ENCODE results near the gene ALDH4A1. TPM values are rescaled to one million over a fixed set of nuclear protein-coding genes. Genes with fewer than 3 reads are reported as not detected.

Gene ALDH4A1
- total and polyA plus RNA-seq, 9 of the 15 experiments (the other 6 are each of a cell fraction or from before 2014, with no cell fraction given) = 0.27 to 31.4 (median 16.6) TPM

GRCh38 chr1:18927082-18927653 is 24.8 kb upstream of the ALDH4A1 start (continued):
- TF ChIP-seq TEAD2 (tag; IDR thresholded peaks at IDR 0.05) = no peak
- TF ChIP-seq FOXM1 (IDR thresholded peaks at IDR 0.05; ENCODE audit: low read depth) = no peak
- TF ChIP-seq FOXM1 (CRISPR knock-in tag; IDR thresholded peaks at IDR 0.05; ENCODE audit: low read depth) = 0 out of 2 replicates have a peak, but pooled peaks have one; percentile 5
- peak; percentile 24; the same call in 1 of the 2 replicates for TF ChIP-seq ZNF740 (CRISPR knock-in tag; IDR thresholded peaks at IDR 0.05)
- no peak for TF ChIP-seq ZNF740 (tag; IDR thresholded peaks at IDR 0.05)
- 0 out of 2 replicates have a peak, but pooled peaks have one; percentile 28 for TF ChIP-seq ZNF263 (CRISPR knock-in tag; IDR thresholded peaks at IDR 0.05; ENCODE audit: borderline replicate concordance)
- no peak for TF ChIP-seq ZNF609 (CRISPR knock-in tag; IDR thresholded peaks at IDR 0.05; ENCODE audit: borderline replicate concordance)
- no peak for TF ChIP-seq RNF219 (CRISPR knock-in tag; IDR thresholded peaks at IDR 0.05)
- 0 out of 2 replicates have a peak, but pooled peaks have one; percentile 36 for TF ChIP-seq GABPB1 (CRISPR knock-in tag; IDR thresholded peaks at IDR 0.05)
- no peak for TF ChIP-seq BRD9 (IDR thresholded peaks at IDR 0.05; ENCODE audit: low read depth, partially characterized antibody)
- no peak for TF ChIP-seq NBN (IDR thresholded peaks at IDR 0.05; ENCODE audit: low read depth)
- no peak for TF ChIP-seq PTTG1 (tag; IDR thresholded peaks at IDR 0.05; ENCODE audit: low read depth)
- TF ChIP-seq TARDBP (IDR thresholded peaks at IDR 0.05) = no peak
